RPMI7951 (cell line): Measurements from ENCODE around the gene KIT. TPM values are rescaled to one million over a fixed set of nuclear protein-coding genes. Genes with fewer than 3 reads are reported as not detected.
"Not testable (repeated sequence)": the region's sequence is repeated elsewhere in the genome, so short reads cannot be mapped to it uniquely, and the experiment has no call there.

Experiments used
- DNase-seq: peaks from one replicate; pipeline ENCODE4 v3.0.0-alpha.2; 2012; ENCODE audit warnings: low read depth
- total RNA-seq: library from RNA; depleted of rRNA; stranded (reverse); fragments of >200 nt; shearing (Covaris generic); gene quantifications from 2 replicates; pipeline ENCODE4 v1.2.3, GENCODE V29; 2014; rRNA removed

Gene KIT
- total RNA-seq = 0.20 and 0.48 TPM in 2 replicates

GRCh38 chr4:54657551-54658251, at the start of gene KIT:
KIT (plus strand) TSS chr4:54657957; CDS start chr4:54658015, 58 bp downstream.
- peak; percentile 4 for DNase-seq

GRCh38 chr4:54609310-54609709, 48.4 kb upstream of the KIT start:
- no peak for DNase-seq

GRCh38 chr4:54614149-54614548, 43.6 kb upstream of the KIT start:
- no peak for DNase-seq

GRCh38 chr4:54620773-54621172, 37.0 kb upstream of the KIT start:
- DNase-seq = no peak

- DNase-seq = no peak
Measured at GRCh38 chr4:54625391-54625790, 32.4 kb upstream of the KIT start.

- DNase-seq = no peak
Measured at GRCh38 chr4:54626113-54626512, 31.6 kb upstream of the KIT start.

GRCh38 chr4:54632537-54632936, 25.2 kb upstream of the KIT start:
- DNase-seq = no peak

- not testable (repeated sequence) for DNase-seq
Measured at GRCh38 chr4:54633102-54633740, 24.5 kb upstream of the KIT start.

GRCh38 chr4:54635318-54635717, 22.4 kb upstream of the KIT start:
- DNase-seq = no peak

GRCh38 chr4:54637325-54637724, 20.4 kb upstream of the KIT start:
- DNase-seq = no peak

- not testable (repeated sequence) for DNase-seq
Measured at GRCh38 chr4:54641101-54641500, 16.7 kb upstream of the KIT start.

- no peak for DNase-seq
Measured at GRCh38 chr4:54643172-54643571, 14.6 kb upstream of the KIT start.

- no peak for DNase-seq
Measured at GRCh38 chr4:54643958-54644751, 13.6 kb upstream of the KIT start.

- no peak for DNase-seq
Measured at GRCh38 chr4:54645830-54646229, 11.9 kb upstream of the KIT start.

- DNase-seq = no peak
Measured at GRCh38 chr4:54647070-54647469, 10.7 kb upstream of the KIT start.

GRCh38 chr4:54651050-54651449, 6.7 kb upstream of the KIT start:
- DNase-seq = no peak

GRCh38 chr4:54654753-54655152, 3.0 kb upstream of the KIT start:
- no peak for DNase-seq

GRCh38 chr4:54657185-54657550, 589 bp upstream of the KIT start:
- DNase-seq = no peak

- peak; percentile 57 for DNase-seq
Measured at GRCh38 chr4:54658252-54659093, 716 bp downstream of the KIT start.

GRCh38 chr4:54659313-54659712, 1.6 kb downstream of the KIT start:
- DNase-seq = peak; percentile 5

GRCh38 chr4:54659749-54660535, 2.2 kb downstream of the KIT start:
- no peak for DNase-seq
